Activated naive CD4-positive, alpha-beta T cell treated with Interleukin-2 at 50 U/mL for 16 hours (primary cell): Measurements from ENCODE around the gene ARRDC2.

Source experiments
- DNase-seq: peaks from one replicate; pipeline ENCODE4 v3.0.0-alpha.2; 2020

The ARRDC2 gene

GRCh38 chr19:18059297-18059696, 51.3 kb downstream of the ARRDC2 start:
- DNase-seq = no peak

- no peak for DNase-seq
These were observed 51.9 kb downstream of the ARRDC2 start for GRCh38 chr19:18059902-18060301.

GRCh38 chr19:18060472-18060871, 52.5 kb downstream of the ARRDC2 start:
- no peak for DNase-seq

GRCh38 chr19:18062028-18062427, 54.1 kb downstream of the ARRDC2 start:
- DNase-seq = no peak

GRCh38 chr19:18063463-18063862, 55.5 kb downstream of the ARRDC2 start:
- peak; percentile 41 for DNase-seq
